ENCODE results near the gene TUBGCP3. TPM values are rescaled to one million over a fixed set of nuclear protein-coding genes. Genes with fewer than 3 reads are reported as not detected.

The TUBGCP3 gene
- total and polyA plus RNA-seq, 9 donors: 19.4 to 58.0 (median 29.5) TPM

DNA sequence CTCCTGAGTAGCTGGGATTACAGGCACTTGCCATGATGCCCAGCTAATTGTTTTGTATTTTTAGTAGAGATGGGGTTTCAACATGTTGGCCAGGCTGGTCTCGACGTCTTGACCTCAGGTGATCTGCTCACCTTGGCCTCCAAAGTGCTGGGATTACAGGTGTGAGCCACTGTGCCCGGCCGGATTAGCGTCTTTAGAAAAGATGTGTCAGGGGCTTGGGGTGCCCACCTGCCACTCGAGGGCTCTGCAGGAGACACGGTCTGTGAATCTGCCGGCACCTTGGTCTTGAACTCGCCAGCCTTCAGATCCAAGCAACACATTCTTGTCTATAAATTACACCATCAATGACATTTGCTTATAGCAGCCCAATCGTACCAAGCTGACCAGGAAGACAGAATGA is 38.8 kb upstream of the TUBGCP3 start:
- intact Hi-C loops (cut with DNase I): no loop called here
- H3K4me1 ChIP-seq (ENCODE audit: insufficient read depth): no peaks in the 10 kb centered on the region
- no peaks in the 10 kb centered on the region for H3K27me3 ChIP-seq
- no peak overlapping the region for H3K4me3 ChIP-seq
- DNase-seq: no peak
- 82 to 91% (median 84%) methylated on average over 10 of the region's 10 CpGs for WGBS, 3 donors
- H3K27ac ChIP-seq: no peak overlapping the region
- no peak for TF ChIP-seq EP300 (IDR thresholded peaks at IDR 0.05)
- TF ChIP-seq POLR2A (IDR thresholded peaks at IDR 0.05): no peak
- TF ChIP-seq, protein P1, sequence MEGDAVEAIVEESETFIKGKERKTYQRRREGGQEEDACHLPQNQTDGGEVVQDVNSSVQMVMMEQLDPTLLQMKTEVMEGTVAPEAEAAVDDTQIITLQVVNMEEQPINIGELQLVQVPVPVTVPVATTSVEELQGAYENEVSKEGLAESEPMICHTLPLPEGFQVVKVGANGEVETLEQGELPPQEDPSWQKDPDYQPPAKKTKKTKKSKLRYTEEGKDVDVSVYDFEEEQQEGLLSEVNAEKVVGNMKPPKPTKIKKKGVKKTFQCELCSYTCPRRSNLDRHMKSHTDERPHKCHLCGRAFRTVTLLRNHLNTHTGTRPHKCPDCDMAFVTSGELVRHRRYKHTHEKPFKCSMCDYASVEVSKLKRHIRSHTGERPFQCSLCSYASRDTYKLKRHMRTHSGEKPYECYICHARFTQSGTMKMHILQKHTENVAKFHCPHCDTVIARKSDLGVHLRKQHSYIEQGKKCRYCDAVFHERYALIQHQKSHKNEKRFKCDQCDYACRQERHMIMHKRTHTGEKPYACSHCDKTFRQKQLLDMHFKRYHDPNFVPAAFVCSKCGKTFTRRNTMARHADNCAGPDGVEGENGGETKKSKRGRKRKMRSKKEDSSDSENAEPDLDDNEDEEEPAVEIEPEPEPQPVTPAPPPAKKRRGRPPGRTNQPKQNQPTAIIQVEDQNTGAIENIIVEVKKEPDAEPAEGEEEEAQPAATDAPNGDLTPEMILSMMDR (IDR thresholded peaks at IDR 0.05): no peak
- H3K9me3 ChIP-seq: no peaks in the 10 kb centered on the region
- H3K36me3 ChIP-seq: no peaks in the 10 kb centered on the region

DNA sequence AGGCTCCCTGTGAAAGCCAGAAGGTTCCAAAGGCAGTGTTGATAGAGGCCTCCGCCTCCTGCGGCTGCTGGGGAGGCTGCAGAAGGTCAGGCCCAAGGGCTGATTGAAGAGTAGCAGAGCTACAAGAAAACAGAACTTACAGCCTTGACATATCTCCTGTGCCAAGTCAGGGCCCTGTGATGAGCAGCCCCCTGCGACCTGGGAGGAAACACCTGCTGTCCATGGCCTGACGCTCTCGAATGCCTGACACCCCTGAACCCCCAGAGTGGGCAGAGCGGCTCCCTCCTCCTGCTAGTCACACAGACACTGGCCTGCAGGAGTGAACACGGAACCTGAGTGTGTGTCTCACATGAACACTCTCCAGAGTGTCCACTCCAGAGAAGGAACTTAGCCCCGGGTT is 38.2 kb upstream of the TUBGCP3 start:
- 65% methylated on average over 8 of the region's 8 CpGs for WGBS, 3 donors
- no peak overlapping the region for H3K4me3 ChIP-seq
- intact Hi-C loops (cut with DNase I): no loop called here

DNA sequence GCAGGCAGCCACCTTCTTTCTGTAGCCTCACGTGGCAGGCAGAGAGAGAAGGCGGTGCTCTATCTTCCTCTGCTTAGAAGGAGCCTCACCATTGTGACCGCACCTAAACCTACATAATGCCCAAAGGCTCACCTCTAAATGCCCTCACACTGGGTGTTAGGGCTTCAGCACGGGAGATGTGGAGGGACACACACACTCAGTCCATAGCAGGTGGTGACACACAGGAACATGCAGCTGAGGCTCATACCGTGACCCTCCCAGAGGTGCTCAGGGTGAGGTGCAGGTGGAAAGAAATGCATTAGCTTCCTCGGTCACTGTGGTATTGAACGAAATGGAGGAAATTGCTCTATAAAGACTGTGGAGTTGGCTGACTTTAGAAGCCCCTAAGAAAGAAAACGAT is 37.7 kb upstream of the TUBGCP3 start:
- 76 to 81% (median 79%) methylated on average over 8 of the region's 8 CpGs for WGBS, 3 donors
- Histone ChIP-seq H3K36me3 (no peaks in the 10 kb centered on the region), H3K9me3 (no peaks in the 10 kb centered on the region), H3K27me3 (no peaks in the 10 kb centered on the region), H3K27ac (no peak overlapping the region), H3K4me3 (no peak overlapping the region), H3K4me1 (ENCODE audit: insufficient read depth) (no peaks in the 10 kb centered on the region)
- intact Hi-C loops (cut with DNase I): no loop called here
- TF ChIP-seq EP300 (IDR thresholded peaks at IDR 0.05) (no peak), POLR2A (IDR thresholded peaks at IDR 0.05) (no peak)
- TF ChIP-seq, protein P1 (IDR thresholded peaks at IDR 0.05): no peak
- no peak for DNase-seq

More for the DNA sequence above, 38.2 kb upstream of the TUBGCP3 start:
- H3K4me1 ChIP-seq (ENCODE audit: insufficient read depth): no peaks in the 10 kb centered on the region
- no peaks in the 10 kb centered on the region for H3K9me3 ChIP-seq
- DNase-seq: no peak
- no peak overlapping the region for H3K27ac ChIP-seq
- no peak for TF ChIP-seq POLR2A (IDR thresholded peaks at IDR 0.05)
- TF ChIP-seq, protein P1 (IDR thresholded peaks at IDR 0.05): no peak
- TF ChIP-seq EP300 (IDR thresholded peaks at IDR 0.05): no peak
- H3K36me3 ChIP-seq: no peaks in the 10 kb centered on the region
- no peaks in the 10 kb centered on the region for H3K27me3 ChIP-seq

DNA sequence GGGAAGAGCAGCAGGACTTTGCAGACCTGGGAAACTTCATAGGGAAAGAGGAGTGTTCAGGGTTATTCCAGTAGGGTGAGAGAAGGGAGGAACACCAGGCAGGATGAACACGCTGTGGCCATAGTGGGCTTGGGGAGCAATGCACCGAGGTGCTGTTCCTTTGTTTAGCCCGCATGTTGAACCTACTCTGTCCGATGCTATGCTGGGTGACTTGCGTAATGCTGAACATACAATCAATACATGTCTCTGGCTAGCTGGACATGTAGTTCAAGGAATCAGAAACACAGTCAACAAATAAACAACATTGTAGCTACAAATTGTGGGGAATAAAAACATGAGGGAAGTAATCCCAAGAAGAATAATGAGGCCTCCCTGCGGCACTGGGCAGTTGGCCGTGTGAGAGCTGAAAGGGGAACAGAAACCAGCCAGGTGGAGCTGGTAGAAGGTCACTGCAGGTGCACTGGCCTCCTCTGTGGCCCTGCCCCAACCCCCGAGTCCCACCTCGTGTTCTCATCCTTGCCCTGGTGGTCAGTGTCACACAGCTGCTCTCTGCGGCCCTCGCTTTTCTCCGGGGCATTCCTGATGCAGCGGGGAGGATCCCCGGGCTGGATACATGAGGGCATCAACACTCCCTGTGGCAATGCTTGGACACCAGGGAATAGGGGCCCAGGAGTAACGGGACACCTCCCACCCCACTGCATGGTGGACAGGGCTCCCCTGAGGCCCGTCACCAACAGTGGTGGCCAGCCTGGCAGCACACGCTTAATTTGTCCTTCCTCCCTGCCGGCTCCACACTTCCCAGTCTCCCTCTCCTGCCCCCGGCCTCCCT is 36.9 kb upstream of the TUBGCP3 start:
- intact Hi-C loops (cut with DNase I): no loop called here
- Histone ChIP-seq H3K36me3 (no peaks in the 10 kb centered on the region), H3K27me3 (no peaks in the 10 kb centered on the region), H3K4me1 (ENCODE audit: insufficient read depth) (no peaks in the 10 kb centered on the region), H3K9me3 (no peaks in the 10 kb centered on the region), H3K4me3 (no peak overlapping the region), H3K27ac (no peak overlapping the region)
- 83 to 87% (median 86%) methylated on average over 19 of the region's 19 CpGs for WGBS, 3 donors
- no peak for DNase-seq
- TF ChIP-seq POLR2A (IDR thresholded peaks at IDR 0.05) (no peak), EP300 (IDR thresholded peaks at IDR 0.05) (no peak)
- TF ChIP-seq, protein P1 (IDR thresholded peaks at IDR 0.05): no peak
